T follicular helper cell (primary cell): ENCODE measurements around the gene SCAF1.
"Not testable (repeated sequence)": the region's sequence is repeated elsewhere in the genome, so short reads cannot be mapped to it uniquely, and the experiment has no call there.

Source experiments
- DNase-seq: peaks from one replicate; pipeline ENCODE4 v3.0.0-alpha.2; 2020; ENCODE audit warnings: low read depth

SCAF1 gene

GRCh38 chr19:49616532-49616931 is 25.5 kb upstream of the SCAF1 start:
- no peak for DNase-seq

GRCh38 chr19:49616945-49617344 is 25.1 kb upstream of the SCAF1 start:
- no peak for DNase-seq

GRCh38 chr19:49617860-49618259 is 24.1 kb upstream of the SCAF1 start:
- DNase-seq = not testable (repeated sequence)

GRCh38 chr19:49624967-49625910 is 16.8 kb upstream of the SCAF1 start:
- DNase-seq = no peak

- DNase-seq = no peak
Measured at GRCh38 chr19:49626226-49626625, 15.8 kb upstream of the SCAF1 start.

- no peak for DNase-seq
Measured at GRCh38 chr19:49629659-49630058, 12.3 kb upstream of the SCAF1 start.

GRCh38 chr19:49631014-49631588 is 10.9 kb upstream of the SCAF1 start:
- no peak for DNase-seq

- DNase-seq = no peak
Measured at GRCh38 chr19:49631610-49632192, 10.3 kb upstream of the SCAF1 start.

GRCh38 chr19:49632576-49632975 is 9.4 kb upstream of the SCAF1 start:
- DNase-seq = no peak

- not testable (repeated sequence) for DNase-seq
Measured at GRCh38 chr19:49633273-49633672, 8.7 kb upstream of the SCAF1 start.

GRCh38 chr19:49635530-49636232 is 6.3 kb upstream of the SCAF1 start:
- DNase-seq = no peak

GRCh38 chr19:49636233-49636932 is 5.6 kb upstream of the SCAF1 start:
- DNase-seq = no peak

GRCh38 chr19:49637821-49638738 is 3.9 kb upstream of the SCAF1 start:
- DNase-seq = no peak

- no peak for DNase-seq
Measured at GRCh38 chr19:49639401-49640112, 2.5 kb upstream of the SCAF1 start.

- DNase-seq = peak; percentile 100
Measured at GRCh38 chr19:49640113-49640898, 1.7 kb upstream of the SCAF1 start, which contains the start of gene RRAS. Gene RRAS, minus strand, starts transcription at chr19:49640143. Its CDS starts 45 bp downstream, at chr19:49640098.

- DNase-seq = no peak
Measured at GRCh38 chr19:49642492-49643035, 555 bp downstream of the SCAF1 start.

GRCh38 chr19:49643466-49643865 is 1.5 kb downstream of the SCAF1 start:
- no peak for DNase-seq

- DNase-seq = no peak
Measured at GRCh38 chr19:49645592-49645991, 3.6 kb downstream of the SCAF1 start.

GRCh38 chr19:49645995-49646394 is 4.0 kb downstream of the SCAF1 start:
- DNase-seq = no peak
